Left forelimb (tissue), 1 donor: ENCODE measurements around the gene ABI3BP.

Source experiments
- DNase-seq: peaks from one replicate; pipeline ENCODE4 v3.0.0-alpha.2; 2018; ENCODE audit warnings: low spot score

The ABI3BP gene

GRCh38 chr3:100730524-100730923 lies 262.7 kb downstream of the ABI3BP start:
- no peak for DNase-seq

- no peak for DNase-seq
Measured at GRCh38 chr3:100726706-100727105, 266.5 kb downstream of the ABI3BP start.

- no peak for DNase-seq
Measured at GRCh38 chr3:100725935-100726513, 267.2 kb downstream of the ABI3BP start.

GRCh38 chr3:100720426-100720825 lies 272.8 kb downstream of the ABI3BP start:
- no peak for DNase-seq

GRCh38 chr3:100719136-100719535 lies 274.1 kb downstream of the ABI3BP start:
- no peak for DNase-seq

GRCh38 chr3:100717637-100718487 lies 275.4 kb downstream of the ABI3BP start:
- DNase-seq = no peak

GRCh38 chr3:100717063-100717462 lies 276.2 kb downstream of the ABI3BP start:
- DNase-seq = no peak

GRCh38 chr3:100715176-100715575 lies 278.0 kb downstream of the ABI3BP start:
- DNase-seq = no peak

- no peak for DNase-seq
Measured at GRCh38 chr3:100710261-100710968, 282.8 kb downstream of the ABI3BP start.

GRCh38 chr3:100709842-100710260 lies 283.4 kb downstream of the ABI3BP start:
- DNase-seq = peak; percentile 78

GRCh38 chr3:100708989-100709841 lies 284.0 kb downstream of the ABI3BP start, which contains the start of gene TFG:
TSS of gene TFG (plus strand) at chr3:100709494. CDS start at chr3:100713686, 4,192 bp downstream.
- peak; percentile 100 for DNase-seq

GRCh38 chr3:100708644-100708988 lies 284.6 kb downstream of the ABI3BP start:
- no peak for DNase-seq

- DNase-seq = no peak
Measured at GRCh38 chr3:100706365-100706764, 286.9 kb downstream of the ABI3BP start.

GRCh38 chr3:100703865-100704264 lies 289.4 kb downstream of the ABI3BP start:
- no peak for DNase-seq

GRCh38 chr3:100702980-100703345 lies 290.3 kb downstream of the ABI3BP start:
- no peak for DNase-seq

- no peak for DNase-seq
Measured at GRCh38 chr3:100702082-100702979, 290.9 kb downstream of the ABI3BP start.

- DNase-seq = no peak
Measured at GRCh38 chr3:100700708-100701107, 292.5 kb downstream of the ABI3BP start.
